Measurements from ENCODE around the gene KMO. TPM values are rescaled to one million over a fixed set of nuclear protein-coding genes. Genes with fewer than 3 reads are reported as not detected.

The KMO gene
- total RNA-seq, 1 experiment from 2014 or later: not detected

- no peak for TF ChIP-seq ZNF512 (CRISPR knock-in tag; IDR thresholded peaks at IDR 0.05; ENCODE audit: borderline replicate concordance)
- no peak for TF ChIP-seq GABPB1 (CRISPR knock-in tag; IDR thresholded peaks at IDR 0.05)
- no peak for TF ChIP-seq OVOL2 (CRISPR knock-in tag; IDR thresholded peaks at IDR 0.05; ENCODE audit: borderline replicate concordance)
- TF ChIP-seq NR2C2 (CRISPR knock-in tag; IDR thresholded peaks at IDR 0.05): no peak
- TF ChIP-seq ZNF138 (CRISPR knock-in tag; conservative IDR thresholded peaks at IDR 0.05): no peak
- no peak for TF ChIP-seq EMX1 (CRISPR knock-in tag; IDR thresholded peaks at IDR 0.05)
- no peak for TF ChIP-seq MXD4 (CRISPR knock-in tag; IDR thresholded peaks at IDR 0.05; ENCODE audit: borderline replicate concordance)
- no peak for TF ChIP-seq PRDM15 (CRISPR knock-in tag; IDR thresholded peaks at IDR 0.05)
- no peak for TF ChIP-seq E2F1 (CRISPR knock-in tag; IDR thresholded peaks at IDR 0.05)
- no peak for TF ChIP-seq ARID4B (CRISPR knock-in tag; IDR thresholded peaks at IDR 0.05; ENCODE audit: borderline replicate concordance)
- TF ChIP-seq AR (CRISPR knock-in tag; IDR thresholded peaks at IDR 0.05): no peak
- no peak for TF ChIP-seq NR3C1 (CRISPR knock-in tag; conservative IDR thresholded peaks at IDR 0.05; ENCODE audit: low read depth)
Measured at GRCh38 chr1:241550318-241550717, 18.1 kb downstream of the KMO start (continued).

All from WTC11 (cell line).